Measurements from ENCODE around the gene CD81. TPM values are rescaled to one million over a fixed set of nuclear protein-coding genes. Genes with fewer than 3 reads are reported as not detected.
"Not testable (repeated sequence)": the region's sequence is repeated elsewhere in the genome, so short reads cannot be mapped to it uniquely, and the experiment has no call there.

Gene CD81
- 140 and 212 TPM in 2 replicates for total RNA-seq

- DNase-seq (ENCODE audit: low read depth in 2 of 2): peak; percentile 63 to 74
Measured at GRCh38 chr11:2376751-2377451, at the start of gene CD81. CD81 (plus strand) TSS chr11:2377310; CDS start chr11:2377550, 240 bp downstream.

- DNase-seq (ENCODE audit: low read depth in 2 of 2): no peak
Measured at GRCh38 chr11:2328021-2328420, 49.1 kb upstream of the CD81 start.

- no peak for DNase-seq (ENCODE audit: low read depth in 2 of 2)
Measured at GRCh38 chr11:2328656-2329354, 48.3 kb upstream of the CD81 start.

- no peak for DNase-seq (ENCODE audit: low read depth in 2 of 2)
Measured at GRCh38 chr11:2329551-2329950, 47.6 kb upstream of the CD81 start.

- no peak for DNase-seq (ENCODE audit: low read depth in 2 of 2)
Measured at GRCh38 chr11:2330696-2331095, 46.4 kb upstream of the CD81 start.

GRCh38 chr11:2331404-2331803 is 45.7 kb upstream of the CD81 start:
- DNase-seq (ENCODE audit: low read depth in 2 of 2): no peak

- not testable (repeated sequence) for DNase-seq (ENCODE audit: low read depth in 2 of 2)
Measured at GRCh38 chr11:2332569-2332968, 44.5 kb upstream of the CD81 start.

- not testable (repeated sequence) for DNase-seq (ENCODE audit: low read depth in 2 of 2)
Measured at GRCh38 chr11:2333486-2334205, 43.5 kb upstream of the CD81 start.

- DNase-seq (ENCODE audit: low read depth in 2 of 2): not testable (repeated sequence)
Measured at GRCh38 chr11:2335286-2335685, 41.8 kb upstream of the CD81 start.

GRCh38 chr11:2338760-2339159 is 38.4 kb upstream of the CD81 start:
- not testable (repeated sequence) for DNase-seq (ENCODE audit: low read depth in 2 of 2)

GRCh38 chr11:2342557-2342956 is 34.6 kb upstream of the CD81 start:
- no peak for DNase-seq (ENCODE audit: low read depth in 2 of 2)

GRCh38 chr11:2342981-2343380 is 34.1 kb upstream of the CD81 start:
- no peak for DNase-seq (ENCODE audit: low read depth in 2 of 2)

GRCh38 chr11:2343502-2343901 is 33.6 kb upstream of the CD81 start:
- DNase-seq (ENCODE audit: low read depth in 2 of 2): no peak

- DNase-seq (ENCODE audit: low read depth in 2 of 2): no peak
Measured at GRCh38 chr11:2345050-2345449, 32.1 kb upstream of the CD81 start.

GRCh38 chr11:2346014-2346413 is 31.1 kb upstream of the CD81 start:
- no peak for DNase-seq (ENCODE audit: low read depth in 2 of 2)

GRCh38 chr11:2346586-2347307 is 30.4 kb upstream of the CD81 start:
- DNase-seq (ENCODE audit: low read depth in 2 of 2): no peak

- no peak for DNase-seq (ENCODE audit: low read depth in 2 of 2)
Measured at GRCh38 chr11:2347308-2347830, 29.7 kb upstream of the CD81 start.

GRCh38 chr11:2348986-2349385 is 28.1 kb upstream of the CD81 start:
- DNase-seq (ENCODE audit: low read depth in 2 of 2): no peak

- DNase-seq (ENCODE audit: low read depth in 2 of 2): no peak
Measured at GRCh38 chr11:2351701-2352100, 25.4 kb upstream of the CD81 start.

GRCh38 chr11:2352420-2352819 is 24.7 kb upstream of the CD81 start:
- DNase-seq (ENCODE audit: low read depth in 2 of 2): no peak

- DNase-seq (ENCODE audit: low read depth in 2 of 2): peak in 1 of 2 donors; percentile 23
Measured at GRCh38 chr11:2355000-2355644, 22.0 kb upstream of the CD81 start.
